ENCODE measurements around the gene CLDN8.

DNA sequence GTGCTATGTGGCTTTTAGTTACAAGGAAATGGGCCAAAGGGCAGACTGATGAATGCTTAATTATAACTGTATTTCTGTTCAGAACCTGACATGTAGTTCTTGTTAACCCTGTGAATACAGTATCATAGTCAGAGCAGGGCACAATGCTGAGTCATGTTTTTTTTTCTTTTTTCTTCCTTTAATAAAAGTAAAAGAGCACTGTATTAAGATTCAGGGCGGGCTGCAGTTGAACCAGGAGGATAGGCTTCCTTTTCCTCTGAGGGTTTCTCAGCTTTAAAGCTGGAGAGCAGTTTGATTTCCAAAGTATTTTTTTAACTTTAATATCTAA, 8.7 kb downstream of the CLDN8 start:
- TF ChIP-seq ETV6 (conservative IDR thresholded peaks at IDR 0.05 in 1 of 2, IDR thresholded peaks at IDR 0.05 in 1 of 2; ENCODE audit: borderline replicate concordance in 1 of 2, low read depth in 1 of 2) (no peak), DPF2 (IDR thresholded peaks at IDR 0.05) (no peak), STAT1 (conservative IDR thresholded peaks at IDR 0.05) (no peak), EZH2 (IDR thresholded peaks at IDR 0.05; ENCODE audit: borderline replicate concordance, control insufficient read depth, low read depth, low read length) (no peak), POLR2A (IDR thresholded peaks at IDR 0.05; ENCODE audit: low read depth, low read length) (no peak), EP300 (IDR thresholded peaks at IDR 0.05; ENCODE audit: borderline replicate concordance in 1 of 2, control insufficient read depth in 1 of 2, low read depth in 2 of 2, low read length in 2 of 2) (no peak), SRF (IDR thresholded peaks at IDR 0.05; ENCODE audit: low read depth in 2 of 2, low read length in 2 of 2) (no peak), HDGF (IDR thresholded peaks at IDR 0.05) (no peak), SP1 (IDR thresholded peaks at IDR 0.05; ENCODE audit: low read depth, low read length) (no peak)
- TF ChIP-seq, protein P1, sequence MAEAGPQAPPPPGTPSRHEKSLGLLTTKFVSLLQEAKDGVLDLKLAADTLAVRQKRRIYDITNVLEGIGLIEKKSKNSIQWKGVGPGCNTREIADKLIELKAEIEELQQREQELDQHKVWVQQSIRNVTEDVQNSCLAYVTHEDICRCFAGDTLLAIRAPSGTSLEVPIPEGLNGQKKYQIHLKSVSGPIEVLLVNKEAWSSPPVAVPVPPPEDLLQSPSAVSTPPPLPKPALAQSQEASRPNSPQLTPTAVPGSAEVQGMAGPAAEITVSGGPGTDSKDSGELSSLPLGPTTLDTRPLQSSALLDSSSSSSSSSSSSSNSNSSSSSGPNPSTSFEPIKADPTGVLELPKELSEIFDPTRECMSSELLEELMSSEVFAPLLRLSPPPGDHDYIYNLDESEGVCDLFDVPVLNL (IDR thresholded peaks at IDR 0.05; ENCODE audit: low read depth, low read length): no peak
